SU-DHL-6 (cell line): ENCODE measurements around the gene QPCTL.

ENCODE experiments used
- CTCF ChIP-seq: fragments of 200-600 bp; sonication (generic); IDR thresholded peaks from one replicate; pipeline ENCODE4 v1.5.1; 2017; ENCODE audit warnings: antibody characterized with exemption, mild to moderate bottlenecking, low read length, moderate library complexity; ENCODE audit not compliant: insufficient read depth, poor library complexity, severe bottlenecking
- EZH2phosphoT487 ChIP-seq: fragments of 200-600 bp; sonication (generic), shearing (Covaris generic); conservative IDR thresholded peaks from 2 replicates; pipeline ENCODE4 v1.6.1; 2018; ENCODE audit warnings: mild to moderate bottlenecking, antibody characterized with exemption, low read length, moderate library complexity, mixed read lengths

- no peak for TF ChIP-seq CTCF
- no peak for TF ChIP-seq EZH2phosphoT487
Measured at GRCh38 chr19:45717983-45718650, 25.7 kb downstream of the QPCTL start.
